ENCODE measurements around the gene FAM237B. TPM values are rescaled to one million over a fixed set of nuclear protein-coding genes. Genes with fewer than 3 reads are reported as not detected.
"Not testable (repeated sequence)": the region's sequence is repeated elsewhere in the genome, so short reads cannot be mapped to it uniquely, and the experiment has no call there.

The FAM237B gene
- total RNA-seq, result not detected in 2 replicates

DNA sequence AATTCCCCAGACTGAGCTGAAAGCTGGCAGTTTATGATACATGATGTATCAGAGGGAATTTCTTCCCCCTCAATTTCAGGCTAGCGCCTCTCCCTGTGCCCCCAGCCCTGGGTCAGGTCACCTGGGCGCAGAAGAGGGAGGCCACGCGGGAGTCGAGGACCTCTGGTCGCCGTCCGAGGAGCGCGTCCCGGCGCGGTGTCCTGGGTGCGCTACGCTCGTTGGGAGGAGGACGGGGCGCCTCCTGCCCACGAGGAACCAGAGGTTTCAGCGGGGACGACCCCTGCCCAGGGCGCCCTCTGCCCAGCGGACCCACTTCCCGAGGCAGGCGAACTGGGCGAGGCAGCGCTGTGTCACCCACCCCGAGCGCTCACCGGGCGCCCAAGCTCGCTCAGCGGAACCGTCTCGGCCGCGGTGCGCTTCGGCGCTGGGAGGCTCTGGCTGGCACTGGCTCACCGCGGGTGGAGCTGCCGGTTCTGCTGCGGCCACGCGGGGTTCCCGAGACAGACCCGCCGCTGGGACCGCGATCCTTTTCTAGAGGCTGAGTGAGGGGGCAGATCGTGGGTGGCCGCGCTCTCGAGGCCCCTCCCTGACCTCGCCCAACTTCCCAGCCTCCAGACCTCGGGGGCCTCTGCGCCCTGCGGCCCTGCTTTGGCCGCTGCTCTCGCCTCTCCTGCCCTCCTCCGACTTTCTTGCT is at the start of gene FAM237B:
FAM237B (minus strand) TSS at position 504 of the 694 bp plus-strand sequence. CDS start 1,556 bp downstream, outside the sequence.
- intact Hi-C loops (cut with micrococcal nuclease), result no loop called here
- Mint-ChIP-seq H3K4me3 (no peak within 1 kb of the TSS), H3K36me3 (ENCODE audit: low read depth) (no peaks in the 10 kb centered on the region), H3K9me3 (no peaks in the 10 kb centered on the region), H3K27me3 (ENCODE audit: insufficient read depth) (peaks cover 48% of the 10 kb centered on the region), H3K27ac (no peak within 1 kb of the TSS), H3K4me1 (ENCODE audit: low read depth) (no peaks in the 10 kb centered on the region)
- no peak for DNase-seq (ENCODE audit: low spot score)

DNA sequence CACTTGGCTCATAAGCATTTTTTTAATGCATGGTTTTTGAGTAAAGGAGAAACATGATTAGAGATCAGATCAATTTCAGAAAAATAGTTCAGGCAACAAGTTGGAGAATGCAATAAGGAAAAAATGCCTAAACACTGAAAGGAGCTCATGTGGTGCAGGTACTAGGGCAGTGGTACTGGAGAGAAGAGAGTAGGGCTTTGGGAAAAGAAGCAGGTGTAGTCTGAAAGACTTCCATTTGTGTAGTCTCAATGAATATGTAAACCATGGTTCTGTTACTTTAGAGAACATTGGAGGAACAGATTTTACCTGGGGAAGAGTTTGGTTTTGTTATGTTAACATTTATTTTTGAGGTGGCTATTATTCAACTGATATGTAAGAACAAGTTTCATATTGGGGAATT is 30.9 kb upstream of the FAM237B start:
- Mint-ChIP-seq H3K4me1 (ENCODE audit: low read depth) (peaks cover 18% of the 10 kb centered on the region), H3K27me3 (ENCODE audit: insufficient read depth) (no peaks in the 10 kb centered on the region), H3K36me3 (ENCODE audit: low read depth) (peaks cover 50% of the 10 kb centered on the region), H3K4me3 (no peak overlapping the region), H3K27ac (no peak overlapping the region), H3K9me3 (peaks cover 9% of the 10 kb centered on the region)
- intact Hi-C loops (cut with micrococcal nuclease), result no loop called here
- no peak for DNase-seq (ENCODE audit: low spot score)

DNA sequence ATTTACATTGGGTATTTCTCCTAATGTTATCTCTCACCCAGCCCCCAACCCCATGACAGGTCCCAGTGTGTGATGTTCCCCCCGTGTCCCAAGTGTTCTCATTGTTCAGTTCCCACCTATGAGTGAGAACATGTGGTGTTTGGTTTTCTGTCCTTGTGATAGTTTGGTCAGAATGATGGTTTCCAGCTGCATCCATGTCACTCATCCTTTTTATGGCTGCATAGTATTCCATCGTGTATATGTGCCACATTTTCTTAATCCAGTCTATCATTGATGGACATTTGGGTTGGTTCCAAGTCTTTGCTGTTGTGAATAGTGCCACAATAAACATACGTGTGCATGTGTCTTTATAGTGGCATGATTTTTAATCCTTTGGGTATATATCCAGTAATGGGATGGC is 28.9 kb upstream of the FAM237B start:
- peaks cover 38% of the 10 kb centered on the region for H3K36me3 Mint-ChIP-seq (ENCODE audit: low read depth)
- H3K9me3 Mint-ChIP-seq; H3K27ac Mint-ChIP-seq; H3K4me3 Mint-ChIP-seq; DNase-seq (ENCODE audit: low spot score); H3K27me3 Mint-ChIP-seq (ENCODE audit: insufficient read depth); intact Hi-C loops (cut with micrococcal nuclease): not testable (repeated sequence)
- peaks cover 34% of the 10 kb centered on the region for H3K4me1 Mint-ChIP-seq (ENCODE audit: low read depth)

DNA sequence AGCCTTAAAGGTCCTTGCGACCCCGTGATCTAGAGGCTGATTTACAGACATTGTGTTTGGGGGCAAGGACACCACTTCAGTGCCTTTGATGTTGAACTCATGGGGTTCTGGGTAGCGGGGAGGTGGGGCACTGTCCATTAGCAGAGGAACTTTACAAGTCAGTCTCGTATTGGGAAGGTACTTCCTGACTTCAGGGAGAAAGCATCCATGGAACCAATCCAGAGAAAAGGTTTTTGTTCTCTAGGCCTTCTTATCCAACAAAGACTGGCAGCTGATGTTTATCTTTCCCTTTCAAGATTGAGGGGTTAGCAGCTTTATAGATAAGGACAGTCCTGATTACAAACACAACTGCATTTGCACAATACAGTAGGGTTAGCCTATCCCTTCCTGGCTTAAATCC is 28.2 kb upstream of the FAM237B start:
- Mint-ChIP-seq H3K4me3 (no peak overlapping the region), H3K4me1 (ENCODE audit: low read depth) (peaks cover 38% of the 10 kb centered on the region), H3K9me3 (no peaks in the 10 kb centered on the region), H3K27me3 (ENCODE audit: insufficient read depth) (no peaks in the 10 kb centered on the region), H3K27ac (no peak overlapping the region), H3K36me3 (ENCODE audit: low read depth) (peaks cover 35% of the 10 kb centered on the region)
- no peak for DNase-seq (ENCODE audit: low spot score)
- intact Hi-C loops (cut with micrococcal nuclease), result loop anchor here (5.0 kb wide), 3 partner anchors 38 to 1898 kb away; partner anchors contain the start of genes ANKIB1 and KRIT1

DNA sequence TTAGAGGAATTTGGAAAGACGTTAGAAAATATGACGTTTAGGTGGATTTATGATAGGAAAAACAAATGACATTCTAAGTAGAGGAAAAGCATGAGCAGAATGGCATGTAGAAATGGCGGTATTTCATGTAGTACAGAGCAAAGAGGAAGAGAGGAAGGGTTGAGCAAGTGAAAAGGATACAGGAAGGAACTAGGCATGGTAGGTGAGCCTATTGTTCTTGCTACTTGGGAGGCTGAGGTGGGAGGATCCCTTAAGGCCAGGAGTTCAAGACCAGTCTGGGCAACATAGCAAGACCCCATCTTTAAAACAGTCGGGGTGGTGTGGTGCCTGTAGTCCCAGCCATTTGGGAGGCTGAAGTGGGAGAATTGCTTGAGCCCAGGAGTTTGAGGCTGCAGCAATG is 26.7 kb upstream of the FAM237B start:
- Mint-ChIP-seq H3K27me3 (ENCODE audit: insufficient read depth) (no peaks in the 10 kb centered on the region), H3K9me3 (no peaks in the 10 kb centered on the region)
- intact Hi-C loops (cut with micrococcal nuclease), result loop anchor here (2.0 to 5.0 kb wide), 5 partner anchors 40 to 1900 kb away; partner anchors contain the start of genes ANKIB1, KRIT1 and STEAP1

DNA sequence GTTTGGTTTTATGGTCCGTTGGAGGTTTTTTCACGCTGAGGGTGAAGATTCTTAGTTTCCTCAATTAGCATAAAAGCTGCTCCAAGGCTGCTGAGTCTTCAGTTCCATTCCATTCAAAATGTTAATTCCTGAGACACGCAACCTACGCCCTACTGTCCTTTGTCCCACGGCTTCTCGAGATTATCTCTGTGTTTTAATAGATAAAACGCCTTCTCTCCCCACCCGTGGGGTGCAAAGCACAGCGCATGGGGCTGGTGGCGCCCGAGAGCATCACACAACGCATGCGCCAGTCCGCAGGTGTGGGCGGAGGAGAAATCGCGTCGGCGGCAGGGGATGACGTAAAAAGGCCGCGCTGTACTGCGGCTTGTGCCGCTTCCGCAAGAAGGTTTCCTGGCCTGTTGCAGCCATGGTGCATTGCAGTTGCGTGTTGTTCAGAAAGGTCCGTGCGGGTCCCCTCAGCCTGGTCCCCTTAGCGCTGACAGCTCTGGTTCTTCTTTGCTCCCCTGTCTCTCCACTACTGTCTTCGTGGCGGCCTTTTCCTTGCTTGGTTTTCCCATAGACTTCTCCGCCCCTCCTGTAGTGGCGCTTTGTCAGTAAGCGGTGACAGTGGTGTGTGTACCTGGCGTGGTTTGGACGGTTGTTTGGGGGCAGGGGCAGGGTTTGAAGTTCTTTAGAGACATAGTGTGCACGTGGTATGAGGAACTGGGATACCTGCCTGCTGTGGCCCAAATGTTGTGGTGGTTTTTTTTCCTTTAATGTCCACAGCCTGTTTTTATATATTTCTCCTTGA is 25.4 kb upstream of the FAM237B start, which contains the start of gene GTPBP10:
GTPBP10 (plus strand) TSS at position 381 of the 790 bp plus-strand sequence; CDS start at position 407, 26 bp downstream.
- intact Hi-C loops (cut with micrococcal nuclease), result loop anchor here (1.0 to 5.0 kb wide), 8 partner anchors 41 to 1901 kb away; partner anchors contain the start of genes ANKIB1, CFAP69, CLDN12 and KRIT1
- Mint-ChIP-seq H3K27me3 (ENCODE audit: insufficient read depth) (no peaks in the 10 kb centered on the region), H3K36me3 (ENCODE audit: low read depth) (peaks cover 22% of the 10 kb centered on the region), H3K27ac (peak within 1 kb of the TSS; percentile 97), H3K9me3 (no peaks in the 10 kb centered on the region), H3K4me1 (ENCODE audit: low read depth) (peaks cover 38% of the 10 kb centered on the region), H3K4me3 (peak within 1 kb of the TSS; percentile 91)
- DNase-seq (ENCODE audit: low spot score), result peak; percentile 94

More for the DNA sequence above, 26.7 kb upstream of the FAM237B start:
- peaks cover 29% of the 10 kb centered on the region for H3K36me3 Mint-ChIP-seq (ENCODE audit: low read depth)
- H3K4me3 Mint-ChIP-seq, result peak overlapping the region; percentile 91
- H3K27ac Mint-ChIP-seq, result peak overlapping the region; percentile 69
- H3K4me1 Mint-ChIP-seq (ENCODE audit: low read depth), result peaks cover 38% of the 10 kb centered on the region
- no peak for DNase-seq (ENCODE audit: low spot score)

DNA sequence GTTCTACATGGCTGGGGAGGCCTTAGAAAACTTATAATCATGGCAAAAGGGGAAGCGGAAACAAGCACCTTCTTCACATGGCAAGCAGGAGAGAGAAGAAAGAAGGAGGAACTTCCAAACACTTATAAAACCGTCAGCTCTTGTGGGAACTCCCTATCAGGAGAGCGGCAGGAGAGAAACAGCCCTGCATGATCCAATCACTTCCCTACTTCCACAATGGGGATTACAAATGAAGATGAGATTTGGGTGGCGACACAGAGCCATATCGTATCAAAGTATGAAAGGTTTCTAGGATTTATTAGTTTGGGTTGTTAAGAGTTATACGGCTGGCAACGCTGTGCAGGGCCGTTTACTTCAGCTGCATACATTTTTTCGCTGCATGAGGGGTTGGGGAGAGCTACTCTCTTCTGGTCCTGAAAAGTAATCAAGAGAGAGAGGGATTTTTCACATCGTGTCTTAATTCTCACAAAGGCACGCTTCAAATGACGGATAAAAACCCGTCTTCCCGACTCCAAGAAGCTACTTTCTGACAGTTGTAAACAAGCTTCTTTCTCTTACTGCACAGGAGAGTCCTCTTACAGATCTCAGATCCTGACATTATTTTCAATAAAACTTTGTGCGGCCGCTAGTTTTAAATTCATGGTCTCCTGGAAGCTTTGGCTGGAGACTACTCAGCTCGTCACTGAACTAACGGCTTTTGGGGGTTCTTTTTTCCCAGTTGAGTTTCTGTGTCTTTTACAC is 24.7 kb upstream of the FAM237B start:
- no peaks in the 10 kb centered on the region for H3K27me3 Mint-ChIP-seq (ENCODE audit: insufficient read depth)

DNA sequence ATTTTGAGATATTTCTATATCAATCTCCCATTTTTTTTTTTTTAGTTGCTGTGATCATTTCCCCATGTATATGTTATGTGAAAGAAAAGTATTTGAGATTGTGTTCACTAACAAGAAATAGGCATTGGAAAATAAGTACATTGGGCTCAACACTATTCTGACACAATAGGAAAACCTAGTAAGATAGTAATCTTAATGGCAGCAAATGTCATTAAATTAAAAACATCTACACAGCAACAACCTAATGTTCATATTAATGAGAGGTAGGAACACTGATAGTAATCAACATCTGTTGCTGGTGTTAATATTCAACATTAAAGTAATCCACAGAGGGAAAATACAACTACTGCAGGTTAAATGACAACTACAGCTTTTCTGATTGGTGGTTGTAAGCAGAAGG is 23.9 kb upstream of the FAM237B start:
- H3K4me1 Mint-ChIP-seq (ENCODE audit: low read depth), result peaks cover 38% of the 10 kb centered on the region
- intact Hi-C loops (cut with micrococcal nuclease), result loop anchor here (5.0 kb wide), 3 partner anchors 42 to 1902 kb away; partner anchors contain the start of genes ANKIB1 and KRIT1
- H3K36me3 Mint-ChIP-seq (ENCODE audit: low read depth), result peaks cover 15% of the 10 kb centered on the region
- peak overlapping the region; percentile 91 for H3K4me3 Mint-ChIP-seq
- DNase-seq (ENCODE audit: low spot score), result no peak
- H3K9me3 Mint-ChIP-seq, result no peaks in the 10 kb centered on the region
- no peaks in the 10 kb centered on the region for H3K27me3 Mint-ChIP-seq (ENCODE audit: insufficient read depth)
- H3K27ac Mint-ChIP-seq, result peak overlapping the region; percentile 97

More for the DNA sequence above, 24.7 kb upstream of the FAM237B start:
- peak overlapping the region; percentile 91 for H3K4me3 Mint-ChIP-seq
- peaks cover 38% of the 10 kb centered on the region for H3K4me1 Mint-ChIP-seq (ENCODE audit: low read depth)
- peak overlapping the region; percentile 97 for H3K27ac Mint-ChIP-seq
- peaks cover 21% of the 10 kb centered on the region for H3K36me3 Mint-ChIP-seq (ENCODE audit: low read depth)
- intact Hi-C loops (cut with micrococcal nuclease), result loop anchor here (1.0 to 5.0 kb wide), 8 partner anchors 42 to 1902 kb away; partner anchors contain the start of genes ANKIB1, CFAP69, CLDN12 and KRIT1
- H3K9me3 Mint-ChIP-seq, result no peaks in the 10 kb centered on the region
- DNase-seq (ENCODE audit: low spot score), result no peak

DNA sequence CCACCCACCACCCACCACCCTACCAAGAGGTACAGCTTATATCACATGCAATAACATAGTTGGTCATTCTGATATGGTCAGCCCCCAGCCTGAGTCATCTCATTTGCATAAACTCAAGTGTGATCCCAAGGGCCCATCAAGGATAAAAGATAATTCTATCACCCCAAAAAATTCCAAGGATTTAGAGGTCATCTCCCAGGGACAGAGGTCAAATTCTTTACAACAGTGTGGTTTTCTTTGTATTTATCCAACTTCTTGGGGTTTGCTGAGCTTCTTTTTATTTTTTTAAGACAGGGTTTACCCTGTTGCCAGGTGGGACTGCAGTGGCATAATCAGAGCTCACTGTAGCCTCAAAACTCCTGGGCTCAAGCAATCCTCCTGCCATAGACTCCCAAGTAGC is 16.0 kb upstream of the FAM237B start:
- H3K4me3 Mint-ChIP-seq, result no peak overlapping the region
- H3K4me1 Mint-ChIP-seq (ENCODE audit: low read depth), result no peaks in the 10 kb centered on the region
- H3K36me3 Mint-ChIP-seq (ENCODE audit: low read depth), result no peaks in the 10 kb centered on the region
- intact Hi-C loops (cut with micrococcal nuclease), result no loop called here
- no peak overlapping the region for H3K27ac Mint-ChIP-seq
- H3K9me3 Mint-ChIP-seq, result no peaks in the 10 kb centered on the region
- H3K27me3 Mint-ChIP-seq (ENCODE audit: insufficient read depth), result peaks cover 2% of the 10 kb centered on the region
- no peak for DNase-seq (ENCODE audit: low spot score)

DNA sequence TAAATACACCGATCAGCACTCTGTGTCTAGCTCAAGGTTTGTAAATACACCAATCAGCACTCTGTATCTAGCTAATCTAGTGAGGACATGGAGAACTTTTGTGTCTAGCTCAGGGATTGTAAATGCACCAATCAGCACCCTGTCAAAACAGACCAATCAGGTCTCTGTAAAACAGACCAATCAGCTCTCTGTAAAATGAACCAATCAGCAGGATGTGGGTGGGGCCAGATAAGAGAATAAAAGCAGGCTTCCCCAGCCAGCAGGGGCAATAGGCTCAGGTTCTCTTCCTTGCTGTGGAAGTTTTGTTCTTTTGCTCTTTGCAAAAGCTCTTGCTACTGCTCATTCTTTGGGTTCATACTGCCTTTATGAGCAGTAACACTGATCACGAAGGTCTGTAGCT is 13.8 kb upstream of the FAM237B start:
- DNase-seq (ENCODE audit: low spot score); H3K4me1 Mint-ChIP-seq (ENCODE audit: low read depth); H3K27me3 Mint-ChIP-seq (ENCODE audit: insufficient read depth); H3K9me3 Mint-ChIP-seq; intact Hi-C loops (cut with micrococcal nuclease); H3K4me3 Mint-ChIP-seq; H3K27ac Mint-ChIP-seq; H3K36me3 Mint-ChIP-seq (ENCODE audit: low read depth): not testable (repeated sequence)

DNA sequence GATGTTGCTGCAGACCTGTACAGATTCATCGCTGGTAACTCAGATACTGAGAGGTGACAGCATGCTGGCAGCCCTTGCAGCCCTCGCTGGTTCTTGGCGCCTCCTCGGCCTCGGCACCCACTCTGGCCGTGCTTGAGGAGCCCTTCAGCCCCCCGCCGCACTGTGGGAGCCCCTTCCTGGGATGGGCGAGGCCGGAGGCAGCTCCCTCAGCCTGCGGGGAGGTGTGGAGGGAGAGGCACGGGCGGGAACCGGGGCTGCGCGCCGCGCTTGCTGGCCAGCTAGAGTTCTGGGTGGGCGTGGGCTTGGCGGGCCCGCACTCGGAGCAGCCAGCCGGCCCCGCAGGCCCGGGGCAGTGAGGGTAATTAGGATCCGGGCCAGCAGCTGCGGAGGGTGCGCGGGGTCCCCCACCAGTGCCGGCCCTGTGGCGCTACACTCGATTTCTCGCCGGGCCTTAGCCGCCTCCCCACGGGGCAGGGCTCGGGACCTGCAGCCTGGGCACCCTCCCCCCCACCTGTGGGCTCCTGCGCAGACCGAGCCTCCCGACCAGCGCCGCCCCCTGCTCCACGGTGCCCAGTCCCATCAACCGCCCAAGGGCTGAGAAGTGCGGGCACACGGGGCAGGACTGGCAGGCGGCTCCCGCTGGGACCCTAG is 13.2 kb upstream of the FAM237B start:
- Mint-ChIP-seq H3K4me3 (no peak overlapping the region), H3K4me1 (ENCODE audit: low read depth) (no peaks in the 10 kb centered on the region), H3K27ac (no peak overlapping the region), H3K9me3 (no peaks in the 10 kb centered on the region), H3K27me3 (ENCODE audit: insufficient read depth) (peaks cover 6% of the 10 kb centered on the region), H3K36me3 (ENCODE audit: low read depth) (no peaks in the 10 kb centered on the region)
- no peak for DNase-seq (ENCODE audit: low spot score)
- intact Hi-C loops (cut with micrococcal nuclease), result no loop called here

DNA sequence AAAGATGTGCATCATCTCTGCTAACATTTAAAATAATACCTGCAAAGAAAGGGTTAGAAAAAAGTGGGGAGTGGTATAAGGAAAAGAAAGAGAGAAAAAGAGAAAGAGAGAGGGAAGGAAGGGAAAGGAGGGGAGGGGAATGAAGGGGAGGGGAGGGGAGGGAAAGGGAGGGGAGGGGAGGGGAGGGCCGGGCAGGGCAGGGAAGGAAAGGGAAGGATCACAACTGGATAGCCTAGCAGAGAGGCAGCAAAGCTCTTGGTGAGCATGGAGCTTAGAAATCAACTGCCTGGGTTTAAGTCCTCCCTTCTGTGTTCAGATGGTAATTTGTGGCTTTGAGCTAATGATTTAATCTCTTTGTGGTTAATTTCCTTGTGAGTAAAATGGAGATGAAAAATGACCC is 5.4 kb upstream of the FAM237B start:
- Mint-ChIP-seq H3K36me3 (ENCODE audit: low read depth) (no peaks in the 10 kb centered on the region), H3K4me1 (ENCODE audit: low read depth) (no peaks in the 10 kb centered on the region), H3K27me3 (ENCODE audit: insufficient read depth) (peaks cover 29% of the 10 kb centered on the region), H3K4me3 (no peak overlapping the region), H3K9me3 (no peaks in the 10 kb centered on the region), H3K27ac (no peak overlapping the region)
- intact Hi-C loops (cut with micrococcal nuclease), result no loop called here
- DNase-seq (ENCODE audit: low spot score), result no peak

Data from activated T-helper 1 cell treated with anti-CD3 and anti-CD28 coated beads, Interleukin-12 subunit alpha, Interleukin-12 subunit beta, Interleukin-2, Interleukin-4 antibody, amounts not matched to agents 30 ng/mL and 10 ng/mL and 1 ng/mL, durations not matched to agents 14 hours and 24 hours and 36 hours (primary cell).